GM06990 (cell line): Measurements from ENCODE around the gene YOD1.

ENCODE experiments used
- DNase-seq: peaks from one replicate; pipeline ENCODE4 v3.0.0-alpha.2; 2011; ENCODE audit not compliant: insufficient read length; ENCODE audit errors: extremely low read depth
- H3K27me3 ChIP-seq: replicated peaks from 2 replicates; pipeline ENCODE4 v1.6.0; 2011; ENCODE audit warnings: low read length; ENCODE audit not compliant: control insufficient read depth, insufficient read depth
- H3K36me3 ChIP-seq: 2 replicates; pipeline ENCODE4 v1.5.1; 2011; ENCODE audit warnings: low read length; ENCODE audit not compliant: control insufficient read depth, insufficient read depth
- H3K4me3 ChIP-seq: replicated peaks from 2 replicates; pipeline ENCODE4 v1.5.1; 2011; ENCODE audit warnings: low read depth, mild to moderate bottlenecking, control low read depth, low read length
- CTCF ChIP-seq: IDR thresholded peaks from 2 replicates; pipeline ENCODE4 v1.5.1; 2011; ENCODE audit warnings: low read length, control low read depth, mild to moderate bottlenecking, inconsistent platforms; ENCODE audit not compliant: insufficient read depth, poor library complexity, severe bottlenecking

YOD1 gene

GRCh38 chr1:207088701-207089626 is 38.0 kb upstream of the YOD1 start, which contains the start of gene C4BPB:
Gene C4BPB (plus strand): TSS chr1:207088860. CDS start chr1:207089532, 672 bp downstream.
- no peak within 1 kb of the TSS for H3K4me3 ChIP-seq
- H3K27me3 ChIP-seq = no peaks in the 10 kb centered on the region
- no peak for DNase-seq
- no peak for TF ChIP-seq CTCF
- no peaks in the 10 kb centered on the region for H3K36me3 ChIP-seq

GRCh38 chr1:207088161-207088560 is 37.2 kb upstream of the YOD1 start:
- Histone ChIP-seq H3K27me3 (no peaks in the 10 kb centered on the region), H3K4me3 (no peak overlapping the region), H3K36me3 (no peaks in the 10 kb centered on the region)
- no peak for DNase-seq
- TF ChIP-seq CTCF = no peak

GRCh38 chr1:207085887-207086286 is 34.9 kb upstream of the YOD1 start:
- Histone ChIP-seq H3K27me3 (no peaks in the 10 kb centered on the region), H3K36me3 (no peaks in the 10 kb centered on the region), H3K4me3 (no peak overlapping the region)
- DNase-seq = no peak
- no peak for TF ChIP-seq CTCF

DNA sequence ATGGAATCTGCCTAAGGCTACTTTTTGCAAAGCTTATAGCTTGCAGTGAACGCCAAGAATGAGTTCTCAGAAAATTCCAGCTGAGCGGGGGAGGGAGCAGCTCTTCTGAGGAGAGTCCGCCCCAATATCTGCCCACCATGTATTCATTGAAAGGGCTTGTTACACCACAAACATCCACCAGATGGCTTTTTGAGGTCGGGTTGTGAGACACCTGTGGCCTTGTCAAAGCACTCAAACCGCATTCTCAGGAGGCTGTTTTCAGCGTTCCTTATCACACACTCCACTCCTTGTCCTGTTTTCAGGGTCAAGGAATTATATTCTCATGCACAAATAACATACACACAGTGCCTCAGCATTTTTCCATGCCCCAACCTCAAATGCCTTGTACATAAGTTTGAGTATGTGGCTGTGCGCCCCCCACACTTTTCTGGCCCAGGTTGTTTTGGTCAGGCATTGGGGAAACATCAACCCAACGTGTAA is 33.7 kb upstream of the YOD1 start:
- no peaks in the 10 kb centered on the region for H3K27me3 ChIP-seq
- H3K36me3 ChIP-seq = no peaks in the 10 kb centered on the region
- TF ChIP-seq CTCF = peak; percentile 58
- H3K4me3 ChIP-seq = no peak overlapping the region
- DNase-seq = no peak

DNA sequence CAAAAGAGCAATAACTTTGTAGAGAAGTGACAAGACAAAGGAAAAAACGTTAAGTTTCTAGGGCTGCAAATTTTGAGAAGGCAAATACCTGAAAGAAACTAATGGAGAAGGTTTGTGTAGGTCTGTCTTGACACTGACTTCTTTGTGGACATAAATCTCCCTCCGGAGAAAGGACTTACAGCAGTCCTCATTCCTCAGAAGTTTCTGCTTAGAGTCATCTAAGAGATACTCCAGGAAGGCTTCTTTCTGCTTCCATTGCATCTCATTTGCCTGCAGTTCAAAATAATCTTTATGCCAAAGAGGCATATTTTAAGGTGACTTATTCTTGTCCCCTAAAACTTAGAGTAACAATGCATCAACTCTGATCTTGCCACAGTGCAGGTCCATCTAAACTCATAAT is 33.2 kb upstream of the YOD1 start:
- H3K36me3 ChIP-seq = no peaks in the 10 kb centered on the region
- H3K4me3 ChIP-seq = no peak overlapping the region
- DNase-seq = no peak
- TF ChIP-seq CTCF = no peak
- H3K27me3 ChIP-seq = no peaks in the 10 kb centered on the region
